Activated B cell treated with CpG ODN at 0.5 μM for 24 hours (primary cell): ENCODE measurements around the gene ARL9. TPM values are rescaled to one million over a fixed set of nuclear protein-coding genes. Genes with fewer than 3 reads are reported as not detected.

Source experiments
- ATAC-seq: fragments of 200-7000 bp; cut with Tn5 transposase; one replicate; pipeline ENCODE4 v1.10.0; 2021; ENCODE audit warnings: low read depth, mild to moderate bottlenecking, moderate library complexity
- CTCF ChIA-PET: fragments of 350-600 bp; sonication (Branson Sonifier 250); formaldehyde crosslinking; loops from one replicate; lab custom pipeline; 2021; ENCODE audit warnings: antibody characterized with exemption; lab: Charles Lee
- POLR2A ChIA-PET: fragments of 350-600 bp; sonication (Branson Sonifier 250); formaldehyde crosslinking; loops from one replicate; lab custom pipeline; 2021; ENCODE audit warnings: antibody characterized with exemption; lab: Charles Lee
- DNase-seq: peaks from one replicate; pipeline ENCODE4 v3.0.0; 2022
- H3K27ac Mint-ChIP-seq: one replicate; pipeline ENCODE4 v1.8.0; 2020; ENCODE audit warnings: mixed read lengths
- H3K27me3 Mint-ChIP-seq: one replicate; pipeline ENCODE4 v1.8.0; 2021; ENCODE audit warnings: mixed read lengths
- H3K36me3 Mint-ChIP-seq: one replicate; pipeline ENCODE4 v1.8.0; 2021; ENCODE audit warnings: low read depth, mixed read lengths
- H3K4me1 Mint-ChIP-seq: one replicate; pipeline ENCODE4 v1.8.0; 2021; ENCODE audit warnings: mixed read lengths
- H3K4me3 Mint-ChIP-seq: one replicate; pipeline ENCODE4 v1.8.0; 2020; ENCODE audit warnings: mild to moderate bottlenecking, mixed read lengths
- H3K9me3 Mint-ChIP-seq: one replicate; pipeline ENCODE4 v1.8.0; 2020; ENCODE audit warnings: mixed read lengths
- CTCF ChIP-seq: fragments of 200-600 bp; IDR thresholded peaks from one replicate; pipeline ENCODE4 v1.8.0; 2022; ENCODE audit warnings: antibody characterized with exemption, mild to moderate bottlenecking
- intact Hi-C: fragments of 100-400 bp; cut with micrococcal nuclease; formaldehyde crosslinking; loops from one replicate; pipeline ENCODE4 v1.15.1; 2024
- total RNA-seq: library from RNA; stranded (reverse); gene quantifications from 2 replicates; pipeline ENCODE4 v1.2.3, GENCODE V29; 2022

The ARL9 gene
- total RNA-seq: 0.22 TPM in 1 of 2 replicates, not detected in the other

GRCh38 chr4:56505269-56506130, at the start of gene ARL9:
Gene ARL9 (plus strand): TSS chr4:56505791. CDS start chr4:56505863, 72 bp downstream.
- intact Hi-C loops: loop anchor here (1.0 to 5.0 kb wide), 4 partner anchors 39 to 331 kb away; partner anchors contain the start of gene SRP72
- DNase-seq (peak; percentile 52), ATAC-seq (peak; percentile 86)
- CTCF ChIA-PET: interaction anchor here (0.7 kb wide), 1 partner anchor 658 kb away, joined by 3 read pairs; no protein-coding TSS in a partner anchor
- H3K4me1 Mint-ChIP-seq: peaks cover 19% of the 10 kb centered on the region
- H3K36me3 Mint-ChIP-seq: peaks cover 21% of the 10 kb centered on the region
- no peak for TF ChIP-seq CTCF
- POLR2A ChIA-PET: no interaction called here
- H3K27ac Mint-ChIP-seq: peak within 1 kb of the TSS; percentile 50
- peaks cover 2% of the 10 kb centered on the region for H3K27me3 Mint-ChIP-seq
- H3K9me3 Mint-ChIP-seq: no peaks in the 10 kb centered on the region
- H3K4me3 Mint-ChIP-seq: peak within 1 kb of the TSS; percentile 88

- TF ChIP-seq CTCF: no peak
- ATAC-seq: no peak
- CTCF ChIA-PET: no interaction called here
- Mint-ChIP-seq H3K27ac (no peak overlapping the region), H3K4me1 (peaks cover 9% of the 10 kb centered on the region), H3K36me3 (peaks cover 76% of the 10 kb centered on the region), H3K9me3 (no peaks in the 10 kb centered on the region), H3K4me3 (no peak overlapping the region), H3K27me3 (no peaks in the 10 kb centered on the region)
- no peak for DNase-seq
- intact Hi-C loops: no loop called here
- POLR2A ChIA-PET: interaction anchor here (1.6 kb wide), 1 partner anchor 24 kb away, joined by 3 read pairs; the partner anchor contains the start of gene PAICS
Measured at GRCh38 chr4:56460085-56460484, 45.5 kb upstream of the ARL9 start.

- no peak for TF ChIP-seq CTCF
- Mint-ChIP-seq H3K4me3 (no peak overlapping the region), H3K4me1 (peaks cover 29% of the 10 kb centered on the region), H3K36me3 (peaks cover 60% of the 10 kb centered on the region), H3K27me3 (no peaks in the 10 kb centered on the region), H3K9me3 (no peaks in the 10 kb centered on the region), H3K27ac (no peak overlapping the region)
- ATAC-seq (no peak), DNase-seq (no peak)
- intact Hi-C loops: no loop called here
- CTCF ChIA-PET: interaction anchor here (1.4 kb wide), 1 partner anchor 338 kb away, joined by 3 read pairs; no protein-coding TSS in a partner anchor
- POLR2A ChIA-PET: no interaction called here
Measured at GRCh38 chr4:56462157-56462556, 43.4 kb upstream of the ARL9 start.

- H3K4me1 Mint-ChIP-seq: peaks cover 41% of the 10 kb centered on the region
- peaks cover 61% of the 10 kb centered on the region for H3K36me3 Mint-ChIP-seq
- H3K9me3 Mint-ChIP-seq: no peaks in the 10 kb centered on the region
- TF ChIP-seq CTCF: no peak
- DNase-seq (no peak), ATAC-seq (no peak)
- H3K4me3 Mint-ChIP-seq: no peak overlapping the region
- H3K27me3 Mint-ChIP-seq: no peaks in the 10 kb centered on the region
- intact Hi-C loops: no loop called here
- H3K27ac Mint-ChIP-seq: no peak overlapping the region
- CTCF ChIA-PET: no interaction called here
- POLR2A ChIA-PET: interaction anchor here (0.7 kb wide), 1 partner anchor 11 kb away, joined by 10 read pairs; no protein-coding TSS in a partner anchor
Measured at GRCh38 chr4:56463711-56464110, 41.9 kb upstream of the ARL9 start.

- DNase-seq (no peak), ATAC-seq (no peak)
- H3K36me3 Mint-ChIP-seq: peaks cover 55% of the 10 kb centered on the region
- intact Hi-C loops: no loop called here
- ChIA-PET POLR2A (interaction anchor here (0.8 kb wide), 1 partner anchor 316 kb away, joined by 3 read pairs; no protein-coding TSS in a partner anchor), CTCF (interaction anchor here (0.9 kb wide), 1 partner anchor 41 kb away, joined by 3 read pairs; no protein-coding TSS in a partner anchor)
- H3K4me1 Mint-ChIP-seq: peaks cover 49% of the 10 kb centered on the region
- no peak overlapping the region for H3K27ac Mint-ChIP-seq
- H3K4me3 Mint-ChIP-seq: no peak overlapping the region
- H3K9me3 Mint-ChIP-seq: no peaks in the 10 kb centered on the region
- no peaks in the 10 kb centered on the region for H3K27me3 Mint-ChIP-seq
- no peak for TF ChIP-seq CTCF
Measured at GRCh38 chr4:56464581-56464980, 41.0 kb upstream of the ARL9 start.
